Stimulated activated CD8-positive, alpha-beta memory T cell treated with anti-CD3 and anti-CD28 coated beads, Interleukin-4, amount 100 ng/mL, for 1 hour (primary cell): ENCODE results near the gene DCST1.
A peak's percentile ranks its signal among the peaks of the same experiment; 100 is the strongest.
"Not testable (repeated sequence)": the region's sequence is repeated elsewhere in the genome, so short reads cannot be mapped to it uniquely, and the experiment has no call there.

Experiments used
- DNase-seq, 2 donors: peaks; one replicate each; pipeline ENCODE4 v3.0.0-alpha.2; 2020; ENCODE audit warnings: low read depth in 2 of 2, low spot score in 1 of 2

The DCST1 gene

DNA sequence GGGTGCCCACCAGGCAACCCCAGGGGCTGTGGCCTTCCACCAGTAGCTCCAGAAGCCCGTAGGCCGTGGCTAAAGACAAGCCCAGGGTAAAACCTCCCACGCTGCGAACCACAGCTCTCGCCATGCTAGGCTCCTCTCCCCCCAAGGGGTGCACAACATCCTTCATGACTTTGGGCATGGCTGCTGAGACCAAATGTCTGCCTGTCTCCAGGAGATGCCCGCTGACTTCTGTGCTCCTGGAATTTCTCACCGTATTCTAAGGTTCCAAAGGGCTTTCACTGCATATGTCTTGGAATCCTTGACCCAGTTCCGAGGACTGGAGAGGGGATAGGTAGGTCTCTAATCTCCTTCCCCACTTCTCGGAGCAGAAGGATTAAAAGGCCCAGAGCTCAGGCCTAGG is at the start of gene DCST1, which contains the start of gene DCST2:
TSS of gene DCST1 (plus strand) at position 301 of the 400 bp plus-strand sequence. CDS start 213 bp downstream, outside the sequence.
TSS of gene DCST2 (minus strand) at position 258 of the 400 bp plus-strand sequence. CDS start at position 178, 80 bp downstream.
- DNase-seq = no peak

- not testable (repeated sequence) for DNase-seq
Measured at GRCh38 chr1:154986736-154987135, 46.9 kb upstream of the DCST1 start.

- no peak for DNase-seq
Measured at GRCh38 chr1:154987326-154987725, 46.3 kb upstream of the DCST1 start.

DNA sequence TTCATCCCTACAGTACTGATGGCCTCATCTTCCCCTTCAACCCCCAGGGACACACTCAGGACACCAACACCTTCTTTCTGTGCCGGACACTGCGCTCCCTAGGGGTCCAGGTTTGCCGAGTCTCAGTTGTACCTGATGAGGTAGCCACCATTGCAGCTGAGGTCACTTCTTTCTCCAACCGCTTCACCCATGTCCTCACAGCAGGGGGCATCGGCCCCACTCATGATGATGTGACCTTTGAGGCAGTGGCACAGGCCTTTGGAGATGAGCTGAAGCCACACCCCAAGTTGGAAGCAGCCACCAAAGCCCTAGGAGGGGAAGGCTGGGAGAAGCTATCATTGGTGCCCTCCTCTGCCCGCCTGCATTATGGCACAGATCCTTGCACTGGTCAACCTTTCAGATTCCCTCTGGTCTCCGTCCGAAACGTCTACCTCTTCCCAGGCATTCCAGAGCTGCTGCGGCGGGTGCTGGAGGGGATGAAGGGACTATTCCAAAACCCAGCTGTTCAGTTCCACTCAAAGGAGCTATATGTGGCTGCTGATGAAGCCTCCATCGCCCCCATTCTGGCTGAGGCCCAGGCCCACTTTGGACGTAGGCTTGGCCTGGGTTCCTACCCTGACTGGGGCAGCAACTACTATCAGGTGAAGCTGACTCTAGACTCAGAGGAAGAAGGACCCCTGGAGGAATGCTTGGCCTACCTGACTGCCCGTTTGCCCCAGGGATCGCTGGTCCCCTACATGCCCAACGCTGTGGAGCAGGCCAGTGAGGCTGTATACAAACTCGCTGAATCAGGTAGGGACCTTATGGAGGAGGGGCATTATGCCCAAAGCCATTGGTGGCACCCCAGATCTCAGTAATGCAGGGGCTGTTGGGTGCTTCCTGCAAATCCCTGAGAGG is 45.3 kb upstream of the DCST1 start:
- DNase-seq = no peak

GRCh38 chr1:154989195-154989860 is 44.3 kb upstream of the DCST1 start:
- DNase-seq = no peak

DNA sequence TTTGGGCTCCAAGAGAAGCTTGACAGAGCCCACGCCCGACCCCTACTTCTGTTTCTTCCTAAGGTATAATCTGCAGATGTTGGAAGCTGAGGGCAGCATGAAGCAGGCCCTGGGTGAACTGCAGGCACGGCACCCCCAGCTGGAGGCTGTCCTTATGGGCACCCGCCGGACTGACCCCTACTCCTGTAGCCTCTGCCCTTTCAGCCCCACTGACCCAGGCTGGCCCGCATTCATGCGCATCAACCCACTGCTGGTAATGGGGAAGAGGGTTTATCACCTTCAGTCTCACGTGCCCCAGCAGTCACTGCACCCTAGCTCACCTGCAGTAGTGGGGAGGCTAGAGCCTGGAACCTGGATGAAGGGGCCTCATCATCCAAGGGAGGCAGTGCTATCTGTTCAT is 43.3 kb upstream of the DCST1 start:
- DNase-seq = no peak

DNA sequence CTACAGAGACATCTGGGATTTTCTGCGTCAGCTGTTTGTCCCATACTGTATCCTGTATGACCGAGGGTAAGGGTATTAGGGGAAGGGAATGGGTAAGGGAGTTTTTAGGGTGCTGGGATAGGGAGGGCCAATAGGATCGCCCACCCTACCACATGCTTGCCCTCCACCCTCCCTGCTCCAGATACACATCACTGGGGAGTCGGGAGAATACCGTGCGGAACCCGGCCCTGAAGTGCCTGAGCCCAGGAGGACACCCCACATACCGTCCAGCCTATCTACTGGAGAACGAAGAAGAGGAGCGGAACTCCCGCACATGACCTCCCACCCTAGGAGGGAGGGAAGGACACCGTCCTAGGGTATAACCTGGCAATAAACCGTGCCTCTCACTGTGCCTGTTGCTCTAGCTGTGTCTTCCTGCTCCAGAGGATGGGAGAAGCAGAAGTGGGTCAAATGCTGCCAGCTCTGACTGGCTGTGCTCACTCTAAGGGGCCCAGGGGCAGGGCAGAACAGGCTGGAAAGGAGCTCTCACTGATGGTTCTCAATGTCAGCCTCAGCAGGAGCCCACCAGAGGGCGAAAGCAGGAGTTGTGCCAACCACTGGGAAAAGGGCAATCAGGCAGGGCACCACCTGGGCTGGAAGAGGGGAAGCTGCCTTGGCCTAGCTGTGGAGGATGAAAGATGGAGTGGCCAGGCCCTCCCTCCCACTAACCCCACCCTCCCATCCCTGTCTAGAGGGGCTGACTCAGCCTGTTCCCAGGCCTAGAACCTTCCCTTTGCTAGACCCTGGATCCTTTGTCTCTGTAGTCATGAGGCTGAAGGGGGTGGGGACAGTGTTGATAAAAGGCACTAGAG is 40.7 kb upstream of the DCST1 start:
- DNase-seq = no peak

GRCh38 chr1:154993572-154994268 is 39.9 kb upstream of the DCST1 start, which contains the start of gene LENEP:
Gene LENEP (plus strand): TSS chr1:154993586. CDS start chr1:154993608, 22 bp downstream.
- no peak for DNase-seq

GRCh38 chr1:154994269-154994587 is 39.4 kb upstream of the DCST1 start:
- no peak for DNase-seq

DNA sequence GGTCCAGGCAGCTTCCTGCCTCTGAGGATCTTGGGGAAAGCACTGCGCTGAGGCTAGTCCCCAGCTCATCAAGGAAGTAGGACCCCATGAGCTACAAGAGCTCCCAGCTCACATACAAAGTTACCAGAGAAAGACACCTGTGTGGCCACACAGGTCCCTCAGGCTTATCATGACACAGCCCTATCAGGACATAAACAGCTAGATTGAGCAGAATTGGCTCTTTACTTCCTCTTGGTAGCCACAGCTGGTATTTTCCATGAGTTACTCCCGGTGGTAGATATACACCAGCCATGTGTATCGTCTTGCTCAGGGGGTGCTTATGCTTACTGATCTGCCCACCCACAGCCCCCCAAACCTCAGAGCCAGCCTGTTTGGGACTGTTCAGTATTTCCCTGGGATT is 39.0 kb upstream of the DCST1 start:
- DNase-seq = no peak

- not testable (repeated sequence) for DNase-seq
Measured at GRCh38 chr1:154995301-154995983, 38.2 kb upstream of the DCST1 start.

- DNase-seq = no peak
Measured at GRCh38 chr1:154996966-154997701, 36.5 kb upstream of the DCST1 start.

- DNase-seq = no peak
Measured at GRCh38 chr1:154998201-154998780, 35.3 kb upstream of the DCST1 start.

GRCh38 chr1:154998818-154999570 is 34.6 kb upstream of the DCST1 start:
- DNase-seq = no peak

GRCh38 chr1:154999571-155000410 is 33.8 kb upstream of the DCST1 start:
- DNase-seq = no peak

DNA sequence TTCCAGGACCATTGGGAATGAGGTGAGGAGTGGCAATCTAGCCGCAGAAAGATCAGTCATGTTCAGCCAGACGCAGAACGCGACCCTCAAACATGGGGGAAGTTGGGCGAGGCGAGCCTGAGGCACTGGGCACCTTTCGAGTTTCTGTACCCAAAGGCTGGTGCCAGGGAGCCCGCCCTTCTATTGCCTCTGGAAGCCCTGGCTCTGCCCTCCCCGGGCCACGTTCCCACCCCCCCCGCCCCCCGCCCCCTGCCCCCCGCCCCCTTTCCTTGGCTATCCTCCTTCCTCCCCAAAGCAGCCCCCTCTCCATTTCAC is 33.3 kb upstream of the DCST1 start:
- no peak for DNase-seq

DNA sequence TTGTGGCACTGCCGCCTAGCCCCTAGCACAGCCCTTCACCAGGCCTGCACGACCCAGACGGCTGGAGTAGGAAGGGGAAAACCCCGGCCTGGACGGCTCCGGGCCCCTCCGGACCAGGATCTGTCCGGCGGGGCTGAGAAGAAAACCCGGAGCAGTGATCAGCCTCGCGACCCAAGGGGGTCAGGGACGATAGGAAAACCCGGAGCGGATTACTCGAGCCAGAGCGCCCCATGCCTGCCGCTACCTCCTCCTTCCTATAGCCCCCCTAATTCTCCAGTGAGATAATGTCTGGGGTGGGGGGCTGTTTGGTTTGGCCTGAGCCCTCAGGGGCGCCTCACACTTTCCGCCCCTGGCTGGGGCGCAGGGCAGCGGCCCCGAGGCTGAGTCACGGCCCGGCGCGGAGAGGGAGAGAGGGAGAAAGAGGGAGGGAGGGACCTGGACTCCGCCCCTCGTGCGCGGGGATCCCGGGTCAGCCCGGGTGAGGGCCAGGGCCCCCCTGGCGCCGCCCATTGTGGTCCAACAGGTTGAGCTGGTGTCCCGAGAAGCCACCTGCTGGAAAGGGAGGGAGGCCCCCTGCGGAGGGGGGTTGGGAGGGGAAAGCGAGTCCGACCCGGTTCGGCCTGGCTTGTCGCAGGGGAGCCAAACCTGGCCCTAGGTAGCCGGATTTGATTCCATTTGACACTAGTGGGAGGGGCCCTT is 32.7 kb upstream of the DCST1 start:
- peak in 1 of 2 donors; percentile 61 for DNase-seq
